ENCODE data around the gene NLGN4Y.

The NLGN4Y gene

GRCh38 chrY:14524272-14525231, at the start of gene NLGN4Y:
NLGN4Y (plus strand) TSS chrY:14524529; CDS start chrY:14622120, 97,591 bp downstream.
- H3K9me3 ChIP-seq (ENCODE audit: control insufficient read depth in 5 of 5, low read length in 5 of 5) = no peaks in the 10 kb centered on the region
- no peak within 1 kb of the TSS for H3K27ac ChIP-seq (ENCODE audit: low read depth, low read length)

DNA sequence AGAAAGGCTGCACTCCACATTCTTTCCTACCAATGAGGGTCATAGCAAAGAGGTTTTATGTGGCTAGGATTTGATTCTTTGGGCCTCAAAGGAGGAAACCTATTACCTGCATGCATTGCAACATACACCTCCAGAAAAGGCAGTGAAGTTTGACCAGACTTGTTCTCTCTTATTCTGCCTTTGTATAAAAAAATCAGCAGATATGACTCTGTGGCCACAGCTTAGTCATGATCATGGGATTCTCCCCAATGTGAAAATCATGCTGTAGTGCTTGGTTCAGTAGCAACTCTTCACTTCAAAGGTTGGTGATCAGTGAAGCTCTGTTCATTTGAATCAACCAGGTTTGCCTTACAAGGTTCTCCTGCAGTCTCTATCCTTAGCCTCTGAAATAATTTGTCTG, 38.4 kb upstream of the NLGN4Y start:
- no peaks in the 10 kb centered on the region for H3K36me3 ChIP-seq (ENCODE audit: control insufficient read depth in 5 of 5, insufficient read depth in 5 of 5, low read length in 5 of 5)
- H3K27ac ChIP-seq (ENCODE audit: low read depth, low read length) = no peak overlapping the region
- H3K4me1 ChIP-seq (ENCODE audit: control insufficient read depth in 5 of 5, insufficient read depth in 5 of 5, low read length in 5 of 5) = no peaks in the 10 kb centered on the region
- no peaks in the 10 kb centered on the region for H3K9me3 ChIP-seq (ENCODE audit: control insufficient read depth in 5 of 5, low read length in 5 of 5)
- no peak overlapping the region for H3K4me3 ChIP-seq (ENCODE audit: low read depth in 1 of 5, low read length in 5 of 5)
- no peaks in the 10 kb centered on the region for H3K27me3 ChIP-seq (ENCODE audit: control insufficient read depth in 5 of 5, insufficient read depth in 4 of 5, low read length in 5 of 5)
- H3K9ac ChIP-seq (ENCODE audit: low read length in 5 of 5) = no peak overlapping the region

More at GRCh38 chrY:14524272-14525231, at the start of gene NLGN4Y:
- no peaks in the 10 kb centered on the region for H3K27me3 ChIP-seq (ENCODE audit: control insufficient read depth in 5 of 5, insufficient read depth in 4 of 5, low read length in 5 of 5)
- no peaks in the 10 kb centered on the region for H3K4me1 ChIP-seq (ENCODE audit: control insufficient read depth in 5 of 5, insufficient read depth in 5 of 5, low read length in 5 of 5)
- no peak within 1 kb of the TSS for H3K9ac ChIP-seq (ENCODE audit: low read length in 5 of 5)
- no peaks in the 10 kb centered on the region for H3K36me3 ChIP-seq (ENCODE audit: control insufficient read depth in 5 of 5, insufficient read depth in 5 of 5, low read length in 5 of 5)
- no peak within 1 kb of the TSS for H3K4me3 ChIP-seq (ENCODE audit: low read depth in 1 of 5, low read length in 5 of 5)

- Histone ChIP-seq H3K36me3 (ENCODE audit: control insufficient read depth in 5 of 5, insufficient read depth in 5 of 5, low read length in 5 of 5) (no peaks in the 10 kb centered on the region), H3K9ac (ENCODE audit: low read length in 5 of 5) (no peak overlapping the region), H3K9me3 (ENCODE audit: control insufficient read depth in 5 of 5, low read length in 5 of 5) (no peaks in the 10 kb centered on the region)
Measured at GRCh38 chrY:14490226-14490625, 34.1 kb upstream of the NLGN4Y start.

GRCh38 chrY:14498071-14498470, 26.3 kb upstream of the NLGN4Y start:
- Histone ChIP-seq H3K27ac (ENCODE audit: low read depth, low read length) (no peak overlapping the region), H3K4me1 (ENCODE audit: control insufficient read depth in 5 of 5, insufficient read depth in 5 of 5, low read length in 5 of 5) (no peaks in the 10 kb centered on the region), H3K9me3 (ENCODE audit: control insufficient read depth in 5 of 5, low read length in 5 of 5) (no peaks in the 10 kb centered on the region), H3K27me3 (ENCODE audit: control insufficient read depth in 5 of 5, insufficient read depth in 4 of 5, low read length in 5 of 5) (no peaks in the 10 kb centered on the region), H3K4me3 (ENCODE audit: low read depth in 1 of 5, low read length in 5 of 5) (no peak overlapping the region), H3K9ac (ENCODE audit: low read length in 5 of 5) (no peak overlapping the region), H3K36me3 (ENCODE audit: control insufficient read depth in 5 of 5, insufficient read depth in 5 of 5, low read length in 5 of 5) (no peaks in the 10 kb centered on the region)

More at GRCh38 chrY:14490226-14490625, 34.1 kb upstream of the NLGN4Y start:
- Histone ChIP-seq H3K27ac (ENCODE audit: low read depth, low read length) (no peak overlapping the region), H3K4me3 (ENCODE audit: low read depth in 1 of 5, low read length in 5 of 5) (no peak overlapping the region), H3K27me3 (ENCODE audit: control insufficient read depth in 5 of 5, insufficient read depth in 4 of 5, low read length in 5 of 5) (no peaks in the 10 kb centered on the region), H3K4me1 (ENCODE audit: control insufficient read depth in 5 of 5, insufficient read depth in 5 of 5, low read length in 5 of 5) (no peaks in the 10 kb centered on the region)

GRCh38 chrY:14504592-14504991, 19.7 kb upstream of the NLGN4Y start:
- H3K9ac ChIP-seq (ENCODE audit: low read length in 5 of 5) = no peak overlapping the region
- no peak overlapping the region for H3K4me3 ChIP-seq (ENCODE audit: low read depth in 1 of 5, low read length in 5 of 5)
- H3K36me3 ChIP-seq (ENCODE audit: control insufficient read depth in 5 of 5, insufficient read depth in 5 of 5, low read length in 5 of 5) = no peaks in the 10 kb centered on the region
- H3K9me3 ChIP-seq (ENCODE audit: control insufficient read depth in 5 of 5, low read length in 5 of 5) = no peaks in the 10 kb centered on the region
- H3K27me3 ChIP-seq (ENCODE audit: control insufficient read depth in 5 of 5, insufficient read depth in 4 of 5, low read length in 5 of 5) = no peaks in the 10 kb centered on the region
- H3K27ac ChIP-seq (ENCODE audit: low read depth, low read length) = no peak overlapping the region
- no peaks in the 10 kb centered on the region for H3K4me1 ChIP-seq (ENCODE audit: control insufficient read depth in 5 of 5, insufficient read depth in 5 of 5, low read length in 5 of 5)

- no peak overlapping the region for H3K9ac ChIP-seq (ENCODE audit: low read length in 5 of 5)
- no peaks in the 10 kb centered on the region for H3K36me3 ChIP-seq (ENCODE audit: control insufficient read depth in 5 of 5, insufficient read depth in 5 of 5, low read length in 5 of 5)
- no peaks in the 10 kb centered on the region for H3K27me3 ChIP-seq (ENCODE audit: control insufficient read depth in 5 of 5, insufficient read depth in 4 of 5, low read length in 5 of 5)
- no peak overlapping the region for H3K27ac ChIP-seq (ENCODE audit: low read depth, low read length)
- H3K9me3 ChIP-seq (ENCODE audit: control insufficient read depth in 5 of 5, low read length in 5 of 5) = no peaks in the 10 kb centered on the region
- H3K4me1 ChIP-seq (ENCODE audit: control insufficient read depth in 5 of 5, insufficient read depth in 5 of 5, low read length in 5 of 5) = no peaks in the 10 kb centered on the region
- H3K4me3 ChIP-seq (ENCODE audit: low read depth in 1 of 5, low read length in 5 of 5) = no peak overlapping the region
Measured at GRCh38 chrY:14522379-14522950, 1.9 kb upstream of the NLGN4Y start.

GRCh38 chrY:14523491-14524271, 648 bp upstream of the NLGN4Y start:
- no peak overlapping the region for H3K4me3 ChIP-seq (ENCODE audit: low read depth in 1 of 5, low read length in 5 of 5)
- H3K9ac ChIP-seq (ENCODE audit: low read length in 5 of 5) = no peak overlapping the region
- no peaks in the 10 kb centered on the region for H3K36me3 ChIP-seq (ENCODE audit: control insufficient read depth in 5 of 5, insufficient read depth in 5 of 5, low read length in 5 of 5)
- H3K27me3 ChIP-seq (ENCODE audit: control insufficient read depth in 5 of 5, insufficient read depth in 4 of 5, low read length in 5 of 5) = no peaks in the 10 kb centered on the region
- H3K4me1 ChIP-seq (ENCODE audit: control insufficient read depth in 5 of 5, insufficient read depth in 5 of 5, low read length in 5 of 5) = no peaks in the 10 kb centered on the region
- H3K27ac ChIP-seq (ENCODE audit: low read depth, low read length) = no peak overlapping the region
- no peaks in the 10 kb centered on the region for H3K9me3 ChIP-seq (ENCODE audit: control insufficient read depth in 5 of 5, low read length in 5 of 5)

DNA sequence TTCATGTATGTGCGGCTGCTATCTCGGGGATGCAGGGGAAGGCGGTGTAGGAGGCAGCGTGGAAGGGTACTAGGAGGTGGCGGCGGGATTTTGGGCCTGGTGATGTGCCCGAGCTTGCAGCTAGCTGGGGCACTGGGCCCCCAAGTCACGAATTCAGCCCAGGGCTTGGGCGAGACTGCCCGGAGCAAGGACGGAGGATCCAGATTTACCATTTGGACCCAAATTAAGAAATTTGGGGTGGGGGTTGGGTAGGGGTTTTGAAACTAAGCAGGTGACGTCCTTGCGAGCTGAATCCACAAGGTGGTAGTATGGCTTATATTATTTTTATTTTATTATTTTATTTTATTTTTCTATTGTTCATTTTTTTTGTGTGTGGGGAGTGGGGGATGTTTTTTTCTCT, 986 bp downstream of the NLGN4Y start:
- Histone ChIP-seq H3K27ac (ENCODE audit: low read depth, low read length) (no peak overlapping the region), H3K27me3 (ENCODE audit: control insufficient read depth in 5 of 5, insufficient read depth in 4 of 5, low read length in 5 of 5) (no peaks in the 10 kb centered on the region), H3K4me1 (ENCODE audit: control insufficient read depth in 5 of 5, insufficient read depth in 5 of 5, low read length in 5 of 5) (no peaks in the 10 kb centered on the region), H3K9ac (ENCODE audit: low read length in 5 of 5) (no peak overlapping the region), H3K36me3 (ENCODE audit: control insufficient read depth in 5 of 5, insufficient read depth in 5 of 5, low read length in 5 of 5) (no peaks in the 10 kb centered on the region), H3K4me3 (ENCODE audit: low read depth in 1 of 5, low read length in 5 of 5) (no peak overlapping the region), H3K9me3 (ENCODE audit: control insufficient read depth in 5 of 5, low read length in 5 of 5) (no peaks in the 10 kb centered on the region)

DNA sequence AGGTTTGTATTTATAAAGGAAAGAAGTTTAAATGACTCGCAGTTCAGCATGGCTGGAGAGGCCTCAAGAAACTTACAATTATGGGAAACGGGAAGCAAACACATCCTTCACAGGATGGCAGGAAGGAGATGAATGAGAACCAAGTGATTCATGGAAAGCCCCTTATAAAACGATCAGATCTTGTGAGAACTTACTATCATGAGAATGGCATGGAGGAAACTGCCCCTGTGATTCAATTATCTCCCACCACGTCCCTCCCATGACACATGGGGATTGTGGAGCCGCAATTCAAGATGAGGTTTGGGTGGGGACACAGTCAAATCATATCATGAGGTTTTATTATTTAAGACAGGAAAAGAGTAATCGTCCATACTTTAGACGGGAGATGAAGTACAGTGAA, 4.0 kb downstream of the NLGN4Y start:
- no peak overlapping the region for H3K27ac ChIP-seq (ENCODE audit: low read depth, low read length)
- H3K9me3 ChIP-seq (ENCODE audit: control insufficient read depth in 5 of 5, low read length in 5 of 5) = no peaks in the 10 kb centered on the region
- no peak overlapping the region for H3K9ac ChIP-seq (ENCODE audit: low read length in 5 of 5)
- H3K4me1 ChIP-seq (ENCODE audit: control insufficient read depth in 5 of 5, insufficient read depth in 5 of 5, low read length in 5 of 5) = no peaks in the 10 kb centered on the region
- no peaks in the 10 kb centered on the region for H3K36me3 ChIP-seq (ENCODE audit: control insufficient read depth in 5 of 5, insufficient read depth in 5 of 5, low read length in 5 of 5)
- H3K27me3 ChIP-seq (ENCODE audit: control insufficient read depth in 5 of 5, insufficient read depth in 4 of 5, low read length in 5 of 5) = no peaks in the 10 kb centered on the region
- no peak overlapping the region for H3K4me3 ChIP-seq (ENCODE audit: low read depth in 1 of 5, low read length in 5 of 5)

GRCh38 chrY:14536703-14537102, 12.4 kb downstream of the NLGN4Y start:
- Histone ChIP-seq H3K4me1 (ENCODE audit: control insufficient read depth in 5 of 5, insufficient read depth in 5 of 5, low read length in 5 of 5) (no peaks in the 10 kb centered on the region), H3K27me3 (ENCODE audit: control insufficient read depth in 5 of 5, insufficient read depth in 4 of 5, low read length in 5 of 5) (no peaks in the 10 kb centered on the region), H3K36me3 (ENCODE audit: control insufficient read depth in 5 of 5, insufficient read depth in 5 of 5, low read length in 5 of 5) (no peaks in the 10 kb centered on the region), H3K27ac (ENCODE audit: low read depth, low read length) (no peak overlapping the region), H3K9me3 (ENCODE audit: control insufficient read depth in 5 of 5, low read length in 5 of 5) (no peaks in the 10 kb centered on the region), H3K9ac (ENCODE audit: low read length in 5 of 5) (no peak overlapping the region), H3K4me3 (ENCODE audit: low read depth in 1 of 5, low read length in 5 of 5) (no peak overlapping the region)

All from subcutaneous abdominal adipose tissue (tissue), 5 donors.